ENCODE results near the gene IRX6.

IRX6 gene

DNA sequence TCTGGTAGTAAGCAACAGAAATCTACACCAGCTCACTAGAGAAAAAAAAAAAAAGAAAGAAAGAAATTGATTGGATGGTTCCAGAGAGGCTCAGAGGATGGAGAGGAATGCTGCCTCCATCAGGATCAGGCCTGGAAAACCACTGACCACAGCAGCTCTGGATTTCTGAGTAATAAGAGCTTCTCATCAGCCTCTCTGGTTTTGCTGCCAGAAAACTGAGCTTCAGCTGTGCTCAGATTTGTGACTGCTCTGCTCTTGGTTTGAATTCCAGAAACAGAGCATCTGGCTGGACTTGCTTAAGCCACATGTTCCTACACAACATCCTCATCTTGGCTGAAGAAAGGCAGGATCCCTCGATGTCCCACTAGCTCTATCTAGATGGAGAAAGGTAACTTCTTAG lies 25.9 kb downstream of the IRX6 start:
- TF ChIP-seq, protein P1, sequence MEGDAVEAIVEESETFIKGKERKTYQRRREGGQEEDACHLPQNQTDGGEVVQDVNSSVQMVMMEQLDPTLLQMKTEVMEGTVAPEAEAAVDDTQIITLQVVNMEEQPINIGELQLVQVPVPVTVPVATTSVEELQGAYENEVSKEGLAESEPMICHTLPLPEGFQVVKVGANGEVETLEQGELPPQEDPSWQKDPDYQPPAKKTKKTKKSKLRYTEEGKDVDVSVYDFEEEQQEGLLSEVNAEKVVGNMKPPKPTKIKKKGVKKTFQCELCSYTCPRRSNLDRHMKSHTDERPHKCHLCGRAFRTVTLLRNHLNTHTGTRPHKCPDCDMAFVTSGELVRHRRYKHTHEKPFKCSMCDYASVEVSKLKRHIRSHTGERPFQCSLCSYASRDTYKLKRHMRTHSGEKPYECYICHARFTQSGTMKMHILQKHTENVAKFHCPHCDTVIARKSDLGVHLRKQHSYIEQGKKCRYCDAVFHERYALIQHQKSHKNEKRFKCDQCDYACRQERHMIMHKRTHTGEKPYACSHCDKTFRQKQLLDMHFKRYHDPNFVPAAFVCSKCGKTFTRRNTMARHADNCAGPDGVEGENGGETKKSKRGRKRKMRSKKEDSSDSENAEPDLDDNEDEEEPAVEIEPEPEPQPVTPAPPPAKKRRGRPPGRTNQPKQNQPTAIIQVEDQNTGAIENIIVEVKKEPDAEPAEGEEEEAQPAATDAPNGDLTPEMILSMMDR (IDR thresholded peaks at IDR 0.05; ENCODE audit: insufficient read depth, low read length, missing control alignments) = no peak
- no peak overlapping the region for H3K4me3 ChIP-seq (ENCODE audit: low read depth, low read length)
- ChIA-PET CTCF (no interaction called here), POLR2A (no interaction called here)
- no peak for DNase-seq (ENCODE audit: low read depth, low spot score)

DNA sequence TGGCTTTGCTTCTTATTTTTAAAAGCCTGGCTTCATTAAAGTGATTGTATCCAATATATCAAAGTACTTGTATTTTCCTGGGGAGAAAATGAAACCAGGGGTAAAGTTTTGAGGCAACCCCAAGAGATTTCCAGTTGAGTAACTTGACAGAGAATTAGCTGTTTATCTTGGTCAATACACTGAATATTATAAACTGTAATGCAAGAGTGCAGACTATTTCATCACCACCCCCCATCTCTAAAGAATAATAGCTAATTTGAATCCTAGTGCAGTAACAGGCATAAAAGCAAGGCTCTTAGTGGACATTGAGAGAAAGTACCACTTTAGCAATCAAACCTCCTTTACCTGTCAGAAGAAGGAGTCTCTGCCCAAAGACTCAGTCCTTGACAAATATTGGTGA lies 27.0 kb downstream of the IRX6 start:
- H3K4me3 ChIP-seq (ENCODE audit: low read depth, low read length) = no peak overlapping the region
- TF ChIP-seq, protein P1 (IDR thresholded peaks at IDR 0.05; ENCODE audit: insufficient read depth, low read length, missing control alignments) = no peak
- POLR2A ChIA-PET = no interaction called here
- CTCF ChIA-PET = no interaction called here
- DNase-seq (ENCODE audit: low read depth, low spot score) = no peak

DNA sequence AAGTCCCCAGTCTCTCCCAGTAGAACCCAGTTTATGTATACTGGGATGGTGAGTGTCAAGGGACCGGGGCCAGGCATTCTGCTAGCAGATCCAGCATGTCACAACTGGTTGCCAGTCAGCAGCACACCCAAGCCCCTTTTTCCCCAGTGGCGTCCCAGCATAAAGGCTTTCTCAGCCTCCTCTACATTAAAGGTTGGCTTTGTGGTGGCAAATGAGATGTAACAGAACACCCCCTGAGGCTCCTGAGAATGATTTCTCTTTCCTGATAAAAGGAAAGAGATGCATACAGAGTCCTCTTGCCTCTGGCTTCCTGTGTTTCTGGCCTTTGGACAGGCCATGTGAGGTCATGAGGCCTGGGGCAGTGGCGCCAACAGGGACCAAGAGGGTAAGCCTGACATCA lies 27.9 kb downstream of the IRX6 start:
- TF ChIP-seq, protein P1 (IDR thresholded peaks at IDR 0.05; ENCODE audit: insufficient read depth, low read length, missing control alignments) = no peak

DNA sequence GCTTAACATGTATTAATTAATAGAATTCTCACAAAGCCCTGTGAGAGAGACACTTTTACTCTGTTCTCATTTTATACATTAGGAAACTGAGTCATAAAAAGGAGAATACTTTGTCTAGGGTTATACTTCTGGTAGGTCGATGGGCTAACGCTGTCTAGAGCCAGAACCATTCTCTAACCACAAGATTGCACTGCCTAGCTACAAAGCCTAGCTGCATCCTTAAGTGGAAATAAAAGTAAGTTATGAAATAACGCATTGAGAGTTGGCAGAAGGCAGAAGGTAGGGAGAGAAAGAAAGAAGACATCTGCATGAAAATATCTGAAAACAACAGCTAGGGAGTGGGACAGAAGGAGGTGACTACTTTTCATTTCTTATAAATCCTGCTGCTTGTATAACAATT lies 33.2 kb downstream of the IRX6 start:
- POLR2A ChIA-PET = no interaction called here

More for the DNA sequence above, 27.9 kb downstream of the IRX6 start:
- DNase-seq (ENCODE audit: low read depth, low spot score) = no peak
- CTCF ChIA-PET = no interaction called here
- no peak overlapping the region for H3K4me3 ChIP-seq (ENCODE audit: low read depth, low read length)
- POLR2A ChIA-PET = no interaction called here

DNA sequence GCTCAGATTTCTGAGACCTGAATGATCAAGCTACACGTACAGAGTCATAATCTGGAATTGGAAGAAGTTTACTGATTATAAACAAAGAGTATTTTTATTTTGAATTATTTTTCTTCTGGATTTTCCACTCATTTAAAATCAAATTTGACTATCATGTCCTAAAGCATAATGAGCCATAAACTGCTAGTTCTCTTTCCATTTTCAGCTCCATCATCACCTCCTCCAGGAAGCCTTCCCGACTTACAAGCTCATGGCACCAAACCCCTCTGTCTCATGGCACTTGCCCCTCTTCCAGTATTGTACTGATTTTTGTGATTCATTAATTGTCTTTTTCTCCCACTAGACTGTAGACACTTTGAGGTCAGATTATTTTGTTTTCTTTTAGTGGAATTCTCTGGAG lies 35.9 kb downstream of the IRX6 start:
- TF ChIP-seq, protein P1 (IDR thresholded peaks at IDR 0.05; ENCODE audit: insufficient read depth, low read length, missing control alignments) = no peak
- POLR2A ChIA-PET = no interaction called here
- CTCF ChIA-PET = interaction anchor here (1.0 kb wide), 1 partner anchor 11 kb away, joined by 3 read pairs; no protein-coding TSS in a partner anchor

More for the DNA sequence above, 33.2 kb downstream of the IRX6 start:
- DNase-seq (ENCODE audit: low read depth, low spot score) = no peak
- TF ChIP-seq, protein P1 (IDR thresholded peaks at IDR 0.05; ENCODE audit: insufficient read depth, low read length, missing control alignments) = no peak
- H3K4me3 ChIP-seq (ENCODE audit: low read depth, low read length) = no peak overlapping the region
- CTCF ChIA-PET = no interaction called here

DNA sequence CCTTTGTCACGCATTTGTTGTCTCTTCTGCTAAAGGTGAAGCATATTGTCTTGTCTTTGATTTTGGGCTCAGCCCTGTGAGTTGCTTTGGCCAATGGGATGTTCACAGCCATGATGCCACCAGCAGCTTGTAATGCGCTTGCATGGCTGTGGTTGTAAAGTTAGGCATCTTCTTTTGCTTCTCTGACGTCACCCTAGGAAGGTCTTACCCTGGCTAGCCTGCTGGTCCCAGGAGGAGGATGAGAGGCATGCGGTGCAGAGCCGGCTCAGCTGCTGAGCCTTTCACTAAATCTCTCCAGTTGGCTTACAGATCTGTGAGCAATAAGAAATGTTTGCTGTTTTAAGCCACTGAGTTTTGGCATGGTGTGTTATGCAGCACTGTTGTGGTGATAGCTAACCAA lies 40.8 kb downstream of the IRX6 start:
- H3K4me3 ChIP-seq (ENCODE audit: low read depth, low read length) = no peak overlapping the region
- no peak for DNase-seq (ENCODE audit: low read depth, low spot score)
- ChIA-PET POLR2A (no interaction called here), CTCF (no interaction called here)
- TF ChIP-seq, protein P1 (IDR thresholded peaks at IDR 0.05; ENCODE audit: insufficient read depth, low read length, missing control alignments) = no peak

More for the DNA sequence above, 35.9 kb downstream of the IRX6 start:
- no peak overlapping the region for H3K4me3 ChIP-seq (ENCODE audit: low read depth, low read length)
- no peak for DNase-seq (ENCODE audit: low read depth, low spot score)
